Fibroblast of gingiva (primary cell): Measurements from ENCODE around the gene PUDP.
"Not testable (repeated sequence)": the region's sequence is repeated elsewhere in the genome, so short reads cannot be mapped to it uniquely, and the experiment has no call there.

ENCODE experiments used
- DNase-seq: peaks from one replicate; pipeline ENCODE4 v3.0.0-alpha.2; 2011; ENCODE audit warnings: low read depth

Gene PUDP

GRCh38 chrX:7147978-7148854, at the start of gene PUDP:
PUDP (minus strand) TSS chrX:7148153; CDS start chrX:7148113, 40 bp downstream.
- DNase-seq = peak; percentile 69

- DNase-seq = no peak
Measured at GRCh38 chrX:7194606-7195005, 46.7 kb upstream of the PUDP start.

- no peak for DNase-seq
Measured at GRCh38 chrX:7192871-7193270, 44.9 kb upstream of the PUDP start.

GRCh38 chrX:7191681-7192110, 43.7 kb upstream of the PUDP start:
- no peak for DNase-seq

- no peak for DNase-seq
Measured at GRCh38 chrX:7190157-7190556, 42.2 kb upstream of the PUDP start.

GRCh38 chrX:7188672-7189071, 40.7 kb upstream of the PUDP start:
- DNase-seq = no peak

- peak; percentile 2 for DNase-seq
Measured at GRCh38 chrX:7184816-7185215, 36.9 kb upstream of the PUDP start.

GRCh38 chrX:7179446-7179845, 31.5 kb upstream of the PUDP start:
- DNase-seq = no peak

GRCh38 chrX:7178859-7179258, 30.9 kb upstream of the PUDP start:
- not testable (repeated sequence) for DNase-seq

GRCh38 chrX:7170898-7171297, 22.9 kb upstream of the PUDP start:
- DNase-seq = no peak

- DNase-seq = no peak
Measured at GRCh38 chrX:7169627-7170026, 21.7 kb upstream of the PUDP start.

- no peak for DNase-seq
Measured at GRCh38 chrX:7168371-7168770, 20.4 kb upstream of the PUDP start.

GRCh38 chrX:7164174-7164573, 16.2 kb upstream of the PUDP start:
- DNase-seq = no peak

- peak; percentile 40 for DNase-seq
Measured at GRCh38 chrX:7163146-7163677, 15.3 kb upstream of the PUDP start.

- DNase-seq = peak; percentile 64
Measured at GRCh38 chrX:7159149-7159861, 11.4 kb upstream of the PUDP start.

GRCh38 chrX:7158468-7158990, 10.6 kb upstream of the PUDP start:
- no peak for DNase-seq

GRCh38 chrX:7156879-7157278, 8.9 kb upstream of the PUDP start:
- no peak for DNase-seq

GRCh38 chrX:7155163-7155562, 7.2 kb upstream of the PUDP start:
- no peak for DNase-seq

GRCh38 chrX:7154041-7154597, 6.2 kb upstream of the PUDP start:
- peak; percentile 21 for DNase-seq

GRCh38 chrX:7153231-7153630, 5.3 kb upstream of the PUDP start:
- no peak for DNase-seq

GRCh38 chrX:7149411-7149810, 1.5 kb upstream of the PUDP start:
- no peak for DNase-seq

- no peak for DNase-seq
Measured at GRCh38 chrX:7147413-7147977, 458 bp downstream of the PUDP start, which contains the start of gene STS. STS (plus strand) TSS chrX:7147712; CDS start chrX:7253200, 105,488 bp downstream.
